Activated gamma-delta T cell treated with Interleukin-2 at 50 U/mL for 16 hours (primary cell): Measurements from ENCODE around the gene CCDC116.

ENCODE experiments used
- DNase-seq: peaks from one replicate; pipeline ENCODE4 v3.0.0-alpha.2; 2020

Gene CCDC116

GRCh38 chr22:21682385-21683175, 50.0 kb downstream of the CCDC116 start:
- no peak for DNase-seq

- DNase-seq = no peak
Observed at GRCh38 chr22:21683401-21683811, 50.8 kb downstream of the CCDC116 start.

- DNase-seq = no peak
Observed at GRCh38 chr22:21684492-21685163, 52.1 kb downstream of the CCDC116 start.

GRCh38 chr22:21685164-21685513, 52.6 kb downstream of the CCDC116 start:
- DNase-seq = no peak

- no peak for DNase-seq
Observed at GRCh38 chr22:21686193-21686608, 53.6 kb downstream of the CCDC116 start.
